GM19395 (cell line): ENCODE results near the gene CLN6.

Source experiments
- ATAC-seq: cut with Tn5 transposase; IDR thresholded peaks from one replicate; pipeline ENCODE4 v1.9.1; 2021; ENCODE audit warnings: mild to moderate bottlenecking, moderate library complexity; ENCODE audit not compliant: unreplicated experiment

Gene CLN6

DNA sequence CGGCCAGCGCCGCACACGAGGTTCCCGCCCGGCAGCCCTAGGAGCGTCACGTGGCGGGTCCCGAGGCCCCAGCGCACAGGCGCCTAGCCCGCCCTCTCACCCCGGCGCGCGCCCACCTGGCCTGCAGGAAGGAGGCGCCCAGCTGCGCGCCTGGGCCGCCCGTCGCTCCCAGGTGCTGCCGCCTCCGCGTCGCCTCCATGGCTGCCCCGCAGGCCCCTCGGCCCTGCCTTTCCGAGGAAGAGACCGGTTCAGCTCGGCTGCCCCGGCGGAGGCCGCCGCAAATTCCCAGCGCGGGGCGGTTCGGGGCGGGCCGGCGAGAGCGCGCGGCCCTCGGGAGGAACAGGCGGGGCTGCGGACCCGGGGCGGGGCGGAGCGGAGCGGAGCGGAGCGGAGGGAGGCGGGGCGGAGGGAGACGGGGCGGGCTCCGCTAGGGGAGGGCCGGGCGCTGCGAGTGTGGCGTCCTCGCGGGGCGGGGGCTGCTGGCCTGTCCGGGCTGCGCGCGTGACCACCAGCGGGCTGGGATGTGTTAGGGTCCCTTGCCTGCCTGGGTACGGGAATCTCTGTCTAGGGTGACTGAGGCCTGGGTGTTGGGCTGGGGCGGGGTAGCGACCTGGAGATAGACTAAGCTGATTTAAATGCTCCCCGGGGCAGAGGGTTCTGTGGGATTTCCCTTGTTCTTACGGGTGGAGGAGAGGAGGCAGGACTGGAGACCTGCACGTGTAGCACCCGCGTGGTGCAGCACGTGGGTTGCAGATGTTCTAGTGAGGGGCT lies at the start of gene CLN6:
Gene CLN6, minus strand, starts transcription at position 343 of the 771 bp plus-strand sequence. Its CDS starts 144 bp downstream, at position 199.
- ATAC-seq: peak; percentile 77

- no peak for ATAC-seq
Observed at GRCh38 chr15:68278595-68279405, 49.3 kb upstream of the CLN6 start.

GRCh38 chr15:68278345-68278594 lies 48.7 kb upstream of the CLN6 start:
- ATAC-seq: no peak

DNA sequence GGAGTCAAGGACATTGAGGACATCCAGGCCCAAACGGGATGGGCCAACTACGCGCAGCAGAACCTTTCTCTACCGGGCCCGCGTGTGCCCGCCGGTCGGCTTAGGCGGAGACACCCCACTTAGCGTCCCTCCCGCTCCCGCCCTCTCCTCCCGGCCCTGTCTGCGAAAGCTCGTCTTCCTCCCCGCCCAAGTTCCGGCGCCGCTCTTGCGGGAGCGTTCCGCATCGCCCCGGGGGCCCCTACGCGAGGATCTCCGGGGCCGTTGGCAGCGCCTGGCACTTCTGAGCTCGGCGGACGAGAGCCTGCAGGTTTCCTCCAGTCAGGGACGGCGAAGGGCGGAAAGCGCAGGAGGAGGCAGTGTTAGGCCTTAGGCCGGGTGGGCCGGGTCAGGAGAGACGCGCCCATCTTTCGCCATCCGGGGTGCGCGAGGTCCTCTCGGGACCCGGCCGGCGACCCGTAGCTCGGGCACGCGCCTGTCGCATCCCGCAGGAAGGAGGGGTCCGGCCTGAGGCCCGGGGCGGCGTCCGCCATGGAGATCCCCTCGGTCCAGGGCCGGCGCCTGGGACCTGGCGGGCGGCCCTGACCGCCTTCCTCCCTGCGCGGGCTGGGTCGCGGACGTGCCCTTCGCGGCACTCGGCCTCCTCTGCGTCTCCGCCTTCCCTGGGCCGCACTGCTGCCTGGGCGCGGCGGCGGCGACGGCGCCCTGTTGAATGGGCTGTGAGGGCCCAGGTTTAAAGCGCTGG lies 48.2 kb upstream of the CLN6 start, which contains the start of gene FEM1B:
Gene FEM1B, plus strand, starts transcription at position 143 of the 742 bp plus-strand sequence. CDS start 673 bp downstream, outside the sequence.
- peak; percentile 74 for ATAC-seq

GRCh38 chr15:68277131-68277602 lies 47.6 kb upstream of the CLN6 start:
- peak; percentile 29 for ATAC-seq

- no peak for ATAC-seq
Observed at GRCh38 chr15:68276668-68277067, 47.1 kb upstream of the CLN6 start.

GRCh38 chr15:68275165-68275746 lies 45.7 kb upstream of the CLN6 start:
- ATAC-seq: no peak

GRCh38 chr15:68274201-68274848 lies 44.8 kb upstream of the CLN6 start:
- ATAC-seq: no peak

GRCh38 chr15:68272721-68273271 lies 43.3 kb upstream of the CLN6 start:
- ATAC-seq: no peak

DNA sequence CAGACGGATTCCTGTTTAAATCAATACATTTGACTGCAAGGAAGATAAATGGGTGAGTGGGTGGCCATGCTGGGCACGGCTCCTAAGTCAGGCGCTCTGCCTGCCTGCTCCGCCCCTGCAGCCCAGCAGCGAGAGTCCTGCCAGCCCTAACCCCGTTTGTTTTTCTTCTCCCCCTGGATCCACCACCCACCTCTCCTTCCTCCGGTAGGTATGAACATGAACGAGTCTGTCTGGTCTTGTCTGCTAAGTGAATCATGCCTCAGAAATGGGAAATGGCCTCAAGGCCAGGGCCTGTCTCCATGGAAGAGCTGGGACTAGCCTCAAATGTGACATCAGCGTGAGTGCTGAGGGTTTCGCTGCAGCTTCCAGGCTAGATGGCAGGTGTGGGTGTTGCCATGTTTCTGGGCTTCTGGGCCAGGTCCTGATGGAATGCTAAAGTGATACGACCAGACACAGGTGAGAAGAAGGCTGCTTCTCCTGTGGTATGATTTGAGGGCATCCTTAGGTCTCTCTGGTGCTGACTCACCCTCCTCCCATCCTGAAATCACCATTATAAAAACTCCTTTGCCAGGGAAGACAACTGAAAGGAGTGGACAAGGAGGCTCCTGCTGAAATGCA lies 42.4 kb upstream of the CLN6 start:
- ATAC-seq: no peak

DNA sequence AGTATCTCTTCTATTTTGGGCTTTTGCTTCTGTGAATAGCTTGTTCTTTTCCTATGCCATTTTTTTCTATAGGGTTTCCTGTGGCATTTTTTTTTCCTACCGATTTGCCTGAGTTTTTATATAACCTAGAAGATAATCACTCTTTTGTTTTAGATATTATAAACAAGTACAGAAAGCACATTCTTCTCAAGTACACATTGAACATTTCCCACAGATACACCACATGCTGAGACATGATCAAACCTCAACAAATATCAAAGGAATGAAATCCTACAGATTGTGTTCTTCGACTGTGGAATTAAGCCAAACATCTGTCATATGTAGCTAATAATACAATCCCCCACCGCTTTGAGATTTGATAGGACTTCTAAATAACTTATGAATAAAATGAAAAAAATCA lies 38.9 kb upstream of the CLN6 start:
- ATAC-seq: no peak

DNA sequence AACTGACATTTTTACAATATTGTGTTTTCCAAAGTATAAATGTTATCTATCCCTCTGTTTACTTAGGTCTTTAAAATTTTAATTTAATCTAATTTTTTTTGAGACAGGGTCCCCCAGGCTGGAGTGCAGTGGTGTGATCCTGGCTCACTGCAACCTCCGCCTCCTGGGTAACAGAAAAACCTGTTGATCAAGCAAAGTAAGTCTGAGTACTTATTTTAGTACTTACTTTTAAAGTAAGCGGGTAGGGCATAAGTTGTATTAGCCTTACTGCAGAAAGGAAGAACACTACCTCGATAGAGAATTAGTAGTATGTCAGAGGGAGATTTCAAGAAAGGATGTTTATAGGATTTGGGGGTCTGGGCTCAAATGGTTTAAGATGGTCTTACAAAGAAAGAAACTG lies 36.1 kb upstream of the CLN6 start:
- no peak for ATAC-seq

DNA sequence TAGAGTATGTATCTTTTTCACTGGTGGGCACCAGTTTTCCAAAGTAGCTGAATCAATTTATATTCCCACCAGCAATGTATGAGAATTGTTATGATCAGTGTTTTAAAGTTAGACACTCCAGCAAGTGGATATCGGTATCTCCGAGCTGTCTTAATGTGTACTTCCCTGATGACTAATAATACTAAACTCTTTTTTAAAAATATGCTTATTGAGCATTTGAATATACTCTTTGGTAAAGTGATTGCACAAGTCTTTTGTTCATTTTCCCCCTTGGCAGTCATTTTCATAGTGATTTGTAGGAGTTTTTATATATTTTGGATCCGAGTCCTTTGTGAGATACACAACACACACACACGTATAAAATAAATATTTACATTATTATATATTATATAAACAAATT lies 35.6 kb upstream of the CLN6 start:
- ATAC-seq: no peak

DNA sequence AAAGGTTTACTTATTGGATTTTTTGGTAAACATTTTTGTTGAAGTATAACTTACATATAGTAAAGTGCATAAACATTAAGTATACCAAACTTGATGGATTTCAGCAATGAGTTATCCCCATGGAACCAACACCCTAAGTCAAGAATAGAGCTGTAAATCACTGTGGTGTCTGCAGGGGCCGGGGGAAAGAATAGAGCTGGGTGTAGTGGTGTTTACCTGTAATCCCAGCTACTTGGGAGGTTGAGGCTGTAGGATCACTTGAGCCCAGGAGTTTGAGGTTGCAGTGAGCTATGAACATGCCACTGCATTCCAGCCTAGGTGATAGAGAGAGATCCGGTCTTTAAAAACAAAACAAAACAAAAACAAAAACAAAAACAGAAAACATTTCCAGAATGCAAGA lies 34.8 kb upstream of the CLN6 start:
- ATAC-seq: no peak

DNA sequence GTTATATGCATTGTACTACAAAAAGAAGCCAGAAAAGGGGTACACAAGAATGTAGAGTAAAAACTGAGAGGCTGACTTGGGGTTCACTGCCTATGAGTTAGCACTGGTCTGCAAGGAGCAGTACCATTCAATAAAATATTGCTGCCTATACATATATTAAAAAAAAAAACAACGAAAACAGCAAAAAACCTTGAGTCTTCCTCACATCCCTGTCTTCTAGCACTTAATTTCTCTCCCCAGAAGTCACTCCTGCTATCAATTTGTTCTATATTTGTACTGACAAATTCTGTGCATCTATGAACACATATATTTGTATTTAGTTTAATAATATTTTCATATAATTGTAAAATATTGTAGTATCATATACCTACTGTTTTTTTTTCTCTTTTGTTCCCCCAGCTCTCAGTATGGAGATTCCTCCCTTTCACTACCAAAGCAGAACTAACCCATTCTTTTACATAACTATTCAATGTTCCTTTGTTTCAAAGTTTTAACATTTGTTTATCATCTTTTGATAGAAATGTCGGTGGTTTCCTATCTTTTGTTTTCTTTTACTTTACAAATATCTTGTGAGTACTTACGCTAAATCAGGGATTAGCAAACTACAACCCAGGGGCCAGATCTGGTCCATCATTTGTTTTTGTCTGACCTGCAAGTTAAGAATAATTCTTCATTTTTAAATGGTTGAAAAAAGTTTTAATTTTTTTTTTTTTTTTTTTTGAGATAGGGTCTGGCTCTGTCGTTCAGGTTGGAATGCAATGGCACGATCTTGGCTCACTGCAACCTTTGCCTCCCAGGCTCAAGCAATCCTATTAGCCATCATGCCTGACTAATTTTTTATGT lies 33.2 kb upstream of the CLN6 start:
- no peak for ATAC-seq

DNA sequence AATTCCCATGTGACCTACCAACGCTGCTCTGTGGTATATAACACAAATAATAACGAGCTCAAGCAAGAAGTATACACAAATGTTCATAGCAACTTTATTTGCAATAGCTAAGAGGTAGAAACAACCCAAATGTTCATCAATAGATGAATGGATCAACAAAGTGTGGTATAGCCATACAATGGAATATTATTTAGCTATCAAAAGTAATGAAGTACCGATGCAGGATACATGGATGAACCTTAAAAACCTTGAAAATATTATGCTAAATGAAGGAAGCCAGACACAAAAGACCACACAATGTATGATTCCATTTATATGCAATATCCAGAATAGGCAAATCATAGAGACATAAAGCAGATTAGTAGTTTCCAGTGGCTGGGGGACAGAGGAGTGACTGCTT lies 32.5 kb upstream of the CLN6 start:
- no peak for ATAC-seq

GRCh38 chr15:68261241-68261640 lies 31.7 kb upstream of the CLN6 start:
- ATAC-seq: no peak

GRCh38 chr15:68259883-68260282 lies 30.4 kb upstream of the CLN6 start:
- ATAC-seq: no peak

GRCh38 chr15:68258692-68259091 lies 29.2 kb upstream of the CLN6 start:
- no peak for ATAC-seq
